ENCODE results near the gene GSTP1.

DNA sequence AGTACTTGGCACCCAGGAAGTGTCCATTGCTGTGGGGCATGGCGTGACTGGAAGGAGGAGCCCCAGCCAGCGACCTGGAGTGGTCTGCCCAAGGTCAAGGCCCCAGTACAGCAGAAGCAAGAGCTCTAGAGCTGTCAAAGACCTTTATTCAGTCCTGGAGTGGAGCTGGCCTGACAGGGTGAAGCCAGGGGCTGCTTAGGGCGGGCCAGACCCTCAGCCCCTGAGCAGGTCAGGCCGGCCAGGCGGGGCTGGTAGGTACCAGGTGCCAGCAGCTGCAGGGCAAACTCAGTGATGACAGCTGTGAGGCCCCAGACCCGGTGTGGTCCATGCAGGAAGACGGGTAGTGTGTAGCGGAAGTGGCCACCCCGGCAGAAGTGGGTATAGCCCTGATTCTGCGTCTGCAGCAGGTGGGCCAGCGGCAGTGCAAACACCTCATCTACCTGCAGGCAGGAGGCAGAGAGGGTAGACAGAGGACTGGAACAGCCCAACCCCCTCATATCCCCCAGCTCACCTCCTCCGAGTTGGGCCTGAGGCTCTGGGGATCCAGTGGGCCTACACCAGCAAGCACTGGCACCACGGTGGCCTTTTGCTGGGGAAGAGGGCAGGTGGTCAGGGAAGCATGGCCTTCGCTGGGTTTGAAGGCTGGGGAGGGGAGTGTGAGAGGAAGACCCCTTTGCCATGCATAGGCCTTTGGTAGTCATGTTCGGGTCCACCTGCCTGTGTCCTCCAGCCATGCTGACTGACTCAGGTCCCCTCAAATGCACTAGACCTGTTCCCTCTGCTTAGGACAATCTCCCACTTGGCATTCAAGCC, 44.4 kb downstream of the GSTP1 start:
- TF ChIP-seq CTCF (IDR thresholded peaks at IDR 0.05; ENCODE audit: low read depth, low read length, poor library complexity, severe bottlenecking), result no peak
- TF ChIP-seq EZH2phosphoT487 (IDR thresholded peaks at IDR 0.05; ENCODE audit: borderline replicate concordance, low read length), result no peak
